Right lobe of liver (tissue), 6 donors: ENCODE data around the gene TARP.

Experiments used
- ATAC-seq, 4 donors: fragments of 200-7000 bp; cut with Tn5 transposase; one replicate each; pipeline ENCODE4 v1.9.1; 2020; ENCODE audit warnings: mild to moderate bottlenecking in 4 of 4, moderate library complexity in 4 of 4
- DNase-seq, 3 donors: peaks; one replicate each; pipeline ENCODE4 v3.0.0-alpha.2; 2020
- H3K27ac ChIP-seq, 3 donors: fragments of 200-600 bp; one replicate each; pipeline ENCODE4 v1.8.0; 2022
- H3K27me3 ChIP-seq, 2 donors: fragments of 200-600 bp; one replicate each; pipeline ENCODE4 v1.8.0; 2022
- H3K36me3 ChIP-seq, 4 donors: fragments of 200-600 bp; sonication (generic) in 1 of 4; one replicate each; pipeline versions ENCODE4 v1.5.1 to v1.8.0; 2017 to 2022; ENCODE audit warnings: control low read depth in 1 of 4
- H3K4me1 ChIP-seq, 4 donors: fragments of 200-600 bp; sonication (generic) in 1 of 4; one replicate each; pipeline versions ENCODE4 v1.5.1 to v1.8.0; 2017 to 2022; ENCODE audit warnings: control low read depth in 1 of 4
- H3K4me3 ChIP-seq, 3 donors: fragments of 200-600 bp; one replicate each; pipeline ENCODE4 v1.8.0; 2022
- H3K9me3 ChIP-seq, 4 donors: fragments of 200-600 bp; sonication (generic) in 1 of 4; one replicate each; pipeline versions ENCODE4 v1.5.1 to v1.8.0; 2017 to 2022; ENCODE audit warnings: control low read depth in 1 of 4
- POLR2A ChIP-seq: fragments of 450-650 bp; IDR thresholded peaks from one replicate; pipeline ENCODE4 v1.6.1; 2017; ENCODE audit warnings: antibody characterized with exemption, mild to moderate bottlenecking
- WGBS: methylation state at CpG from one replicate; pipeline ENCODE4 v1.1.6; 2018; ENCODE audit warnings: low coverage, low lambda C conversion rate; ENCODE audit not compliant: insufficient coverage; ENCODE audit errors: missing lambda C conversion rate; 5-methylcytosine and 5-hydroxymethylcytosine counted together
- intact Hi-C, 2 donors: fragments of 100-400 bp; cut with DNase I; formaldehyde crosslinking; loops; one replicate each; pipeline versions ENCODE4 v1.11.2 to v1.14.1; 2022
- TF ChIP-seq, protein P1 (sequence below), 4 donors: fragments of 200-600 bp in 3 of 4; fragments of 450-650 bp in 1 of 4; IDR thresholded peaks; one replicate each; pipeline versions ENCODE4 v1.5.1 to v1.8.0; 2016 to 2022; ENCODE audit warnings: antibody characterized with exemption in 4 of 4, mild to moderate bottlenecking in 2 of 4
- donor health status: DM: no; HTN: yes; CAD: no.
- donor health status: DM: no; HTN: no; CAD: no.
- donor health status: DM: no; HTN: no; CAD: no.
- donor health status: DM: no; HTN: yes; CAD: no.
- donor health status: DM: no; HTN: yes; CAD: no.

The TARP gene

DNA sequence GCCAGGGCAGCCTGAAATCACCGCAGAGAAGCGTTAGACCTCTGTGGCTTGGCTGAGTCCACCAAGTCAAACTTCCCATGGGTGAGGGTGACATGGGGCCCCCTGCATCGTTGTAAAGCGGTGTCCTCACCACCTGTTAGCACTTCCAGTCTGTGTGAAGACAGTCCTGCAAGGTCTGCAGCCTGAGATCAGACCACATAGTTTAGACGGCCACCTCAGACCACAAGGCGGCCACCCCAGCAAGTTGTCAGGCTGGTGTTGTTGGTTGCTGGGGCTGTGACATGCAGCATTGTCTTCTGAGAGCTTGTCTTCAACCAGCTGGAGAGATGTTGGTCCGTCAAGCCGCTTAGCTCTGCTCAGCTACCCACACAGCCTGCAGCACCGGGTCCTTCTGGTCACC, 44.1 kb upstream of the TARP start:
- peak in 3 of 4 donors; percentile 33 to 44 (median 35) for ATAC-seq
- Histone ChIP-seq H3K9me3 (no peaks in the 10 kb centered on the region), H3K27me3 (no peaks in the 10 kb centered on the region), H3K36me3 (no peaks in the 10 kb centered on the region), H3K4me1 (no peaks in the 10 kb centered on the region), H3K4me3 (no peak overlapping the region), H3K27ac (no peak overlapping the region)
- intact Hi-C loops, result no loop called here
- TF ChIP-seq POLR2A, result no peak
- TF ChIP-seq, protein P1, sequence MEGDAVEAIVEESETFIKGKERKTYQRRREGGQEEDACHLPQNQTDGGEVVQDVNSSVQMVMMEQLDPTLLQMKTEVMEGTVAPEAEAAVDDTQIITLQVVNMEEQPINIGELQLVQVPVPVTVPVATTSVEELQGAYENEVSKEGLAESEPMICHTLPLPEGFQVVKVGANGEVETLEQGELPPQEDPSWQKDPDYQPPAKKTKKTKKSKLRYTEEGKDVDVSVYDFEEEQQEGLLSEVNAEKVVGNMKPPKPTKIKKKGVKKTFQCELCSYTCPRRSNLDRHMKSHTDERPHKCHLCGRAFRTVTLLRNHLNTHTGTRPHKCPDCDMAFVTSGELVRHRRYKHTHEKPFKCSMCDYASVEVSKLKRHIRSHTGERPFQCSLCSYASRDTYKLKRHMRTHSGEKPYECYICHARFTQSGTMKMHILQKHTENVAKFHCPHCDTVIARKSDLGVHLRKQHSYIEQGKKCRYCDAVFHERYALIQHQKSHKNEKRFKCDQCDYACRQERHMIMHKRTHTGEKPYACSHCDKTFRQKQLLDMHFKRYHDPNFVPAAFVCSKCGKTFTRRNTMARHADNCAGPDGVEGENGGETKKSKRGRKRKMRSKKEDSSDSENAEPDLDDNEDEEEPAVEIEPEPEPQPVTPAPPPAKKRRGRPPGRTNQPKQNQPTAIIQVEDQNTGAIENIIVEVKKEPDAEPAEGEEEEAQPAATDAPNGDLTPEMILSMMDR (IDR thresholded peaks at IDR 0.05), result no peak
- no CpG with 5 or more reads among the region's 9 CpGs for WGBS
- DNase-seq, result no peak

DNA sequence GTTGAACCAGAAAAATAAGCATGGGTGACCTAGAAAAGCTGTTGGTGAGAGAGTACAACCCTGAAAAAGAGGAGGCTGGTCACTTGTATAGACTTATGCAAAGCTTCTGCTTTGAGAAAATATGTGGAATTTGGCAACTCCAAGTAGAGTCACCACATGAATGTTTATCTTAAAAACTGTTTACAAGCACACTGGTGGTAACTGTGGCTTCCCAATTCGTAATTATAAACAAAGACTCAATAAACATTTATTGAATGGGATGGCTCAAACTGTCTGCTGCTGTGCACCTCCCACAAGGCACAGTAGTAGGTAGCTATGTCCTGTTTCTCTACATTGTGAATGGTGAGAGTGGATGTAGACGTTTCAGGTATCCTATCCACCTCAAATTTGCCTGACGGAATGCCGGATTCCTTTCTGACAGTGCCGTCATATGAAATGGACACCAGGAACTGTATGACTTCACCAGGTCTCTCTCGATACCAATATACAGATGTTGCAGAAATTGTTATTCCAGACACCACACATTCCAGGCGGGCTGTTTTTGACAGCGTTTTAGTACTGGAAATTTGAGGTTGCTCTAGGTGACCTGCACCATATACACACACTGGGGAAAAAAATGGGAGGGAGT, 43.4 kb upstream of the TARP start:
- intact Hi-C loops, result no loop called here
- 63% methylated on average over 8 of the region's 8 CpGs for WGBS
- no peak for TF ChIP-seq POLR2A

DNA sequence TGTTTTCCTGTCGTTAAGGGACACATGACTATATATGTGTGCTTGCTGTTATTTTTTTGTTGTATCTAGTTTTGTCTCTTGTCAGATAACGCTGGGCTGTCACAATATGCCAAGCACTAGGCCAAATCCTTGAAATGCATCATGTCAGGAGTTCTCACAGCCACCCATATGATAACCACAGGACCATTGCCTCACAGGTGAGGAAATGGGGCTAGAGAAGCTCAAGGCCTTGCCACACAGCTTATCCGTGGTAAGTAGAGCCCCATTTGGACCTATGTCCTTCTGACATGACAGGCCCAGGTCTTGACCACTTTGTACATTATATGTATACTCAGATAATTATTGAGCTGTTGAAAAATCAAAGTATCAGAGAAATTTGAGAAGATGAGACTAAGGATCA, 42.0 kb upstream of the TARP start:
- DNase-seq (no peak), ATAC-seq (no peak)
- TF ChIP-seq, protein P1 (IDR thresholded peaks at IDR 0.05), result no peak
- no peak for TF ChIP-seq POLR2A
- no peaks in the 10 kb centered on the region for H3K36me3 ChIP-seq
- whole genome bisulfite sequencing, result 61% methylated on average over 3 of the region's 3 CpGs
- H3K27me3 ChIP-seq, result no peaks in the 10 kb centered on the region
- no peaks in the 10 kb centered on the region for H3K4me1 ChIP-seq
- intact Hi-C loops, result no loop called here
- H3K9me3 ChIP-seq, result no peaks in the 10 kb centered on the region
- peak overlapping the region in 1 of 3 donors; percentile 3 for H3K27ac ChIP-seq
- no peak overlapping the region for H3K4me3 ChIP-seq

More for the DNA sequence above, 43.4 kb upstream of the TARP start:
- no peak overlapping the region for H3K27ac ChIP-seq
- no peaks in the 10 kb centered on the region for H3K9me3 ChIP-seq
- no peak overlapping the region for H3K4me3 ChIP-seq
- DNase-seq, result no peak
- ATAC-seq, result no peak
- no peaks in the 10 kb centered on the region for H3K36me3 ChIP-seq
- H3K4me1 ChIP-seq, result no peaks in the 10 kb centered on the region
- H3K27me3 ChIP-seq, result no peaks in the 10 kb centered on the region

DNA sequence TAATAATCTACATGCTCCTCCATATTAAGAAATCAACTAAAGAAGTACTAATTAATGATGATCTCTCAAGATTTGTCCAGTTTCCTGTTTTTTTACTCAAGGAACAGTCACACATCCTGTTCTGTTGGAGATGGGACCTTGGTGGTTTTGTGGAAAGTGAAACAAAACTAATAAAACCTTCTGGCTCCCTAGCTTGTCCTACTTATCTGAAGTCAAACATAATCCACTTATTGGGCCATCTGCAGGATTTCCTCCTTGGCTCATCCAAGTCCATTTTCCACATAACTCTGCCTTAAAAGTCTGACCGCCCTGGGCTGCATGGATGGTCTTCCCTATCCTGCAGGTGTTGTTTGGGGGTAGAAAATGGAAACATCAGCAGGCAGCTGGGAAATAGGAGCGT, 39.4 kb upstream of the TARP start:
- Histone ChIP-seq H3K36me3 (no peaks in the 10 kb centered on the region), H3K27me3 (no peaks in the 10 kb centered on the region), H3K4me1 (no peaks in the 10 kb centered on the region), H3K9me3 (no peaks in the 10 kb centered on the region), H3K27ac (peak overlapping the region in 1 of 3 donors; percentile 29), H3K4me3 (no peak overlapping the region)
- intact Hi-C loops, result no loop called here
- no peak for TF ChIP-seq POLR2A
- TF ChIP-seq, protein P1 (IDR thresholded peaks at IDR 0.05), result no peak
- ATAC-seq (peak; percentile 44 to 61 (median 50)), DNase-seq (no peak)
- WGBS, result 33% methylated on average over 1 of the region's 2 CpGs

DNA sequence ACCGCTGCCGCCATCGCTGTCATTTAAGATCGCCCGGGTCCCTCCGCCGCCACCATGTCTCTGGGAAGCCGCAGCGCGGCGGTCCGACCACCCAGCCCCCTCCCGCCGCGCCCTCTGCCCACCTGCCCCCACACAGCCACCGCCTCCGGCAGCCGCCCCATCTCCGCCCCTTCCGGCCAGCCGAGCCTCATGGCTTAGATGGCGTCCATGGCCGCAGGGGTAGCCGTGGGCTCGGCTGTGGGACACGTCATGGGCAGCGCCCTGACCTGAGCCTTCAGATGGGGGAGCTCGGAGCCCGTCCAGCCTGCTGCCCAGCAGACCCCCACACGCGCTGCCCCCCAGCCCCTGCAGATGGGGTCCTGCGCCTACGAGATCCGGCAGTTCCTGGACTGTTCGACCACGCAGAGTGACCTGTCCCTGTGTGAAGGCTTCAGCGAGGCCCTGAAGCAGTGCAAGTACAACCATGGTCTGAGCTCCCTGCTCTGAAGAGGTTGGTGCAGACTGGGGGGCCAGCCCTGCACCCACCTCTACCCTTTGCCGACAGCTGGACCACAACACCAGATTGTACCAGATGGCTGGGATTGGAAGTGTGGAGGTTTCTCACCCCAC, 38.0 kb upstream of the TARP start:
- no peaks in the 10 kb centered on the region for H3K27me3 ChIP-seq
- H3K4me1 ChIP-seq, result no peaks in the 10 kb centered on the region
- peak overlapping the region in 1 of 3 donors; percentile 16 for H3K27ac ChIP-seq
- peak; percentile 72 to 80 (median 72) for ATAC-seq
- no peaks in the 10 kb centered on the region for H3K36me3 ChIP-seq
- DNase-seq, result peak; percentile 53 to 68 (median 56)
- no peaks in the 10 kb centered on the region for H3K9me3 ChIP-seq
- TF ChIP-seq, protein P1 (IDR thresholded peaks at IDR 0.05), result no peak
- no peak for TF ChIP-seq POLR2A
- 1% methylated on average over 17 of the region's 38 CpGs for WGBS
- H3K4me3 ChIP-seq, result peak overlapping the region; percentile 12 to 51 (median 22)
- intact Hi-C loops, result no loop called here
